ENCODE data around the gene C16orf54.
"Not testable (repeated sequence)": the region's sequence is repeated elsewhere in the genome, so short reads cannot be mapped to it uniquely, and the experiment has no call there.

Gene C16orf54

DNA sequence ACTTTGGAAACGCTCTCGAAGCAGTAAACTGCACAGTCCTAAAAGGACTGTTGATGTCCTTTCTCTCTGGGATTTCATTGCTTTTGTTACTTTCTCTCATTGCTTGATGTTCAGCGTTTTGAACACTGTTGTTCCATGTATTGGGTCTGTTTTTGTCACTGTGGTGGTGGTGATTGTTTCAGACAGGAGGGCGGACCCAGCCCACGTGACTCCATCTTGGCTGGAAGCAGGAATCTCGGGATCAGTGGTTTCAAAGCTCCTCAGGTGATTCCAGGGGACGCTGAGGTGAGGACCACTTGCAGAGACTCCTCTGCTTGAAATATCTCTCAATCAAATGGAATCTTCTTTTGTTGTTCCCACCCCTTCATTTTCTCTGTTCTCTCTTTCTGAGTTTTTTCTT lies 18.3 kb downstream of the C16orf54 start:
- Histone ChIP-seq H2BK12ac (ENCODE audit: low read length) (no peak overlapping the region), H2BK15ac (ENCODE audit: low read length) (no peak overlapping the region), H3K27me3 (ENCODE audit: control insufficient read depth in 3 of 3, insufficient read depth in 3 of 3, low read depth in 1 of 3, low read length in 3 of 3) (no peaks in the 10 kb centered on the region), H2BK120ac (ENCODE audit: low read depth, low read length) (no peak overlapping the region), H3K4me3 (ENCODE audit: low read length in 2 of 2) (no peak overlapping the region), H3K14ac (ENCODE audit: low read length) (no peak overlapping the region), H3K23ac (ENCODE audit: low read depth, low read length, poor library complexity) (no peak overlapping the region), H2AFZ (ENCODE audit: low read length) (peak overlapping the region; percentile 70), H4K8ac (ENCODE audit: low read depth, low read length) (no peak overlapping the region), H3K27ac (replicated peaks; ENCODE audit: low read length) (no peak overlapping the region), H3K79me1 (ENCODE audit: low read depth, low read length) (no peaks in the 10 kb centered on the region), H2AK5ac (ENCODE audit: low read depth, low read length) (no peak overlapping the region), H3K36me3 (replicated peaks in 1 of 2; ENCODE audit: control insufficient read depth in 2 of 2, insufficient read depth in 2 of 2, low read length in 2 of 2) (no peaks in the 10 kb centered on the region), H3K4me1 (ENCODE audit: control insufficient read depth in 2 of 2, insufficient read depth in 1 of 2, low read depth in 1 of 2, low read length in 2 of 2) (no peaks in the 10 kb centered on the region), H3K18ac (ENCODE audit: low read length) (no peak overlapping the region), H3K9me3 (replicated peaks in 1 of 2; ENCODE audit: control insufficient read depth in 2 of 2, insufficient read depth in 1 of 2, low read depth in 1 of 2, low read length in 2 of 2) (no peaks in the 10 kb centered on the region), H3K9ac (ENCODE audit: low read depth, low read length, poor library complexity) (no peak overlapping the region), H3K4ac (ENCODE audit: low read length) (no peak overlapping the region), H2BK5ac (ENCODE audit: low read length) (no peak overlapping the region), H3K4me2 (ENCODE audit: insufficient read depth, low read length, poor library complexity, severe bottlenecking) (no peak overlapping the region), H4K91ac (ENCODE audit: low read depth, low read length, poor library complexity) (no peak overlapping the region)
- no CpG with 5 or more reads among the region's 7 CpGs for WGBS, 2 donors (ENCODE audit: extremely low coverage in 2 of 2, insufficient read length in 2 of 2, insufficient replicate concordance in 1 of 2)
- DNase-seq (ENCODE audit: low spot score) = no peak

DNA sequence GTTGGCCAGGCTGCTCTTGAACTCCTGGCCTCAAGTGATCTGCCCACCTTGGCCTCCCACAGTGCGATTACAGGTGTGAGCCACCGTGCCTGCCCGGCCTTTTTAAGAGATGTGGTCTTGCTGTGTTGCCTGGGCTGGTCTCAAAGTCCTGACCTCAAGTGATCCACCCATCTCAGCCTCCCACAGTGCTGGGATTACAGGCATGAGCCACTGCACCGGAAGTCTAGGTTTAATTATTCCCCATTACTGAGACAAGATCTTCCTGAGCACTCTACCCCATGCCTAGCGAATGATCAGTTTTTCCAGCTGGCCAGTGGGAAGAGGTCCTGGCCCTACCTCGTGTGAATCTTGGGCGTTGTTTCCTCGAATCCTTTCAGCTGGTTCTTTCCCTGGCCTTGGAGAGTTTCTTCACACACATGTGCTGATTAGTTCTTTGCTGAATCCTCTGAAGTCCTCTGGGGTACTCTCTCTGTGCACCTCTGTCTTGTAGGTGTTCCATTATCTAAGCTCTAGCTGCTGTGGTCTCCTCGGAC lies 18.9 kb downstream of the C16orf54 start:
- H2AK5ac ChIP-seq (ENCODE audit: low read depth, low read length) = no peak overlapping the region
- no peak overlapping the region for H4K8ac ChIP-seq (ENCODE audit: low read depth, low read length)
- H3K4me3 ChIP-seq (ENCODE audit: low read length in 2 of 2) = no peak overlapping the region
- H2BK15ac ChIP-seq (ENCODE audit: low read length) = no peak overlapping the region
- no peaks in the 10 kb centered on the region for H3K9me3 ChIP-seq (replicated peaks in 1 of 2; ENCODE audit: control insufficient read depth in 2 of 2, insufficient read depth in 1 of 2, low read depth in 1 of 2, low read length in 2 of 2)
- H3K27ac ChIP-seq (replicated peaks; ENCODE audit: low read length) = no peak overlapping the region
- H3K27me3 ChIP-seq (ENCODE audit: control insufficient read depth in 3 of 3, insufficient read depth in 3 of 3, low read depth in 1 of 3, low read length in 3 of 3) = no peaks in the 10 kb centered on the region
- no peak overlapping the region for H4K91ac ChIP-seq (ENCODE audit: low read depth, low read length, poor library complexity)
- DNase-seq (ENCODE audit: low spot score) = no peak
- no peaks in the 10 kb centered on the region for H3K79me1 ChIP-seq (ENCODE audit: low read depth, low read length)
- H2BK12ac ChIP-seq (ENCODE audit: low read length) = no peak overlapping the region
- no peak overlapping the region for H2BK5ac ChIP-seq (ENCODE audit: low read length)
- H3K14ac ChIP-seq (ENCODE audit: low read length) = no peak overlapping the region
- no peak overlapping the region for H3K18ac ChIP-seq (ENCODE audit: low read length)
- H3K23ac ChIP-seq (ENCODE audit: low read depth, low read length, poor library complexity) = no peak overlapping the region
- H2AFZ ChIP-seq (ENCODE audit: low read length) = peak overlapping the region; percentile 70
- WGBS, 2 donors (ENCODE audit: extremely low coverage in 2 of 2, insufficient read length in 2 of 2, insufficient replicate concordance in 1 of 2) = no CpG with 5 or more reads among the region's 9 CpGs
- H3K4ac ChIP-seq (ENCODE audit: low read length) = no peak overlapping the region
- H3K36me3 ChIP-seq (replicated peaks in 1 of 2; ENCODE audit: control insufficient read depth in 2 of 2, insufficient read depth in 2 of 2, low read length in 2 of 2) = no peaks in the 10 kb centered on the region
- H3K4me2 ChIP-seq (ENCODE audit: insufficient read depth, low read length, poor library complexity, severe bottlenecking) = no peak overlapping the region
- H3K9ac ChIP-seq (ENCODE audit: low read depth, low read length, poor library complexity) = no peak overlapping the region
- no peaks in the 10 kb centered on the region for H3K4me1 ChIP-seq (ENCODE audit: control insufficient read depth in 2 of 2, insufficient read depth in 1 of 2, low read depth in 1 of 2, low read length in 2 of 2)
- no peak overlapping the region for H2BK120ac ChIP-seq (ENCODE audit: low read depth, low read length)

GRCh38 chr16:29721167-29721879 lies 24.5 kb downstream of the C16orf54 start:
- not testable (repeated sequence) for H4K8ac ChIP-seq (ENCODE audit: low read depth, low read length); H3K27ac ChIP-seq (replicated peaks; ENCODE audit: low read length); H2BK5ac ChIP-seq (ENCODE audit: low read length); H3K79me1 ChIP-seq (ENCODE audit: low read depth, low read length); H3K9ac ChIP-seq (ENCODE audit: low read depth, low read length, poor library complexity); H3K36me3 ChIP-seq (replicated peaks in 1 of 2; ENCODE audit: control insufficient read depth in 2 of 2, insufficient read depth in 2 of 2, low read length in 2 of 2); H4K91ac ChIP-seq (ENCODE audit: low read depth, low read length, poor library complexity); H3K18ac ChIP-seq (ENCODE audit: low read length); H2AK5ac ChIP-seq (ENCODE audit: low read depth, low read length); H3K4ac ChIP-seq (ENCODE audit: low read length); H3K9me3 ChIP-seq (replicated peaks in 1 of 2; ENCODE audit: control insufficient read depth in 2 of 2, insufficient read depth in 1 of 2, low read depth in 1 of 2, low read length in 2 of 2); H3K23ac ChIP-seq (ENCODE audit: low read depth, low read length, poor library complexity); H3K27me3 ChIP-seq (ENCODE audit: control insufficient read depth in 3 of 3, insufficient read depth in 3 of 3, low read depth in 1 of 3, low read length in 3 of 3); H2BK120ac ChIP-seq (ENCODE audit: low read depth, low read length); H2BK15ac ChIP-seq (ENCODE audit: low read length); H2BK12ac ChIP-seq (ENCODE audit: low read length); H3K4me3 ChIP-seq (ENCODE audit: low read length in 2 of 2); H3K14ac ChIP-seq (ENCODE audit: low read length); H3K4me1 ChIP-seq (ENCODE audit: control insufficient read depth in 2 of 2, insufficient read depth in 1 of 2, low read depth in 1 of 2, low read length in 2 of 2)
- peak; percentile 40 for DNase-seq (ENCODE audit: low spot score)
- Histone ChIP-seq H3K4me2 (ENCODE audit: insufficient read depth, low read length, poor library complexity, severe bottlenecking) (peak overlapping the region; percentile 11), H2AFZ (ENCODE audit: low read length) (peak overlapping the region; percentile 59)
- whole genome bisulfite sequencing, 2 donors (ENCODE audit: extremely low coverage in 2 of 2, insufficient read length in 2 of 2, insufficient replicate concordance in 1 of 2) = no CpG with 5 or more reads among the region's 24 CpGs

- H2AK5ac ChIP-seq (ENCODE audit: low read depth, low read length) = no peak overlapping the region
- H3K79me1 ChIP-seq (ENCODE audit: low read depth, low read length) = no peaks in the 10 kb centered on the region
- no CpG with 5 or more reads among the region's 5 CpGs for WGBS, 2 donors (ENCODE audit: extremely low coverage in 2 of 2, insufficient read length in 2 of 2, insufficient replicate concordance in 1 of 2)
- no peak overlapping the region for H4K8ac ChIP-seq (ENCODE audit: low read depth, low read length)
- no peak overlapping the region for H3K27ac ChIP-seq (replicated peaks; ENCODE audit: low read length)
- H3K4ac ChIP-seq (ENCODE audit: low read length) = no peak overlapping the region
- H2AFZ ChIP-seq (ENCODE audit: low read length) = no peak overlapping the region
- no peak overlapping the region for H3K14ac ChIP-seq (ENCODE audit: low read length)
- no peak overlapping the region for H2BK15ac ChIP-seq (ENCODE audit: low read length)
- no peak for DNase-seq (ENCODE audit: low spot score)
- H3K23ac ChIP-seq (ENCODE audit: low read depth, low read length, poor library complexity) = no peak overlapping the region
- H2BK5ac ChIP-seq (ENCODE audit: low read length) = no peak overlapping the region
- H3K4me2 ChIP-seq (ENCODE audit: insufficient read depth, low read length, poor library complexity, severe bottlenecking) = no peak overlapping the region
- no peak overlapping the region for H3K18ac ChIP-seq (ENCODE audit: low read length)
- no peak overlapping the region for H2BK12ac ChIP-seq (ENCODE audit: low read length)
- no peaks in the 10 kb centered on the region for H3K27me3 ChIP-seq (ENCODE audit: control insufficient read depth in 3 of 3, insufficient read depth in 3 of 3, low read depth in 1 of 3, low read length in 3 of 3)
- H3K9ac ChIP-seq (ENCODE audit: low read depth, low read length, poor library complexity) = no peak overlapping the region
- no peak overlapping the region for H4K91ac ChIP-seq (ENCODE audit: low read depth, low read length, poor library complexity)
- no peaks in the 10 kb centered on the region for H3K9me3 ChIP-seq (replicated peaks in 1 of 2; ENCODE audit: control insufficient read depth in 2 of 2, insufficient read depth in 1 of 2, low read depth in 1 of 2, low read length in 2 of 2)
- H3K4me3 ChIP-seq (ENCODE audit: low read length in 2 of 2) = no peak overlapping the region
- no peaks in the 10 kb centered on the region for H3K36me3 ChIP-seq (replicated peaks in 1 of 2; ENCODE audit: control insufficient read depth in 2 of 2, insufficient read depth in 2 of 2, low read length in 2 of 2)
- no peak overlapping the region for H2BK120ac ChIP-seq (ENCODE audit: low read depth, low read length)
- no peaks in the 10 kb centered on the region for H3K4me1 ChIP-seq (ENCODE audit: control insufficient read depth in 2 of 2, insufficient read depth in 1 of 2, low read depth in 1 of 2, low read length in 2 of 2)
These were observed 25.1 kb downstream of the C16orf54 start for GRCh38 chr16:29720703-29721102.
